NB4 (cell line): ENCODE data around the gene DEUP1.

ENCODE experiments used
- DNase-seq: peaks from one replicate; pipeline ENCODE4 v3.0.0; 2010; ENCODE audit warnings: low read depth
- H3K4me3 ChIP-seq: one replicate; pipeline ENCODE4 v1.5.1; 2011; ENCODE audit warnings: mild to moderate bottlenecking, low read depth, low read length, moderate library complexity
- MYC ChIP-seq: IDR thresholded peaks from 2 replicates; pipeline ENCODE4 v1.6.1; 2011; ENCODE audit warnings: low read depth, low read length
- POLR2A ChIP-seq: IDR thresholded peaks from 2 replicates; pipeline ENCODE4 v1.6.1; 2011; ENCODE audit warnings: mild to moderate bottlenecking; ENCODE audit not compliant: insufficient read length; ENCODE audit errors: extremely low read depth
- TF ChIP-seq, protein P1 (sequence below): IDR thresholded peaks from 2 replicates; pipeline ENCODE4 v1.6.1; 2011; ENCODE audit warnings: low read depth, low read length
- TF ChIP-seq, protein P2 (sequence below): IDR thresholded peaks from one replicate; pipeline ENCODE4 v1.5.1; 2012; ENCODE audit warnings: low read depth, low read length

The DEUP1 gene, protein sequence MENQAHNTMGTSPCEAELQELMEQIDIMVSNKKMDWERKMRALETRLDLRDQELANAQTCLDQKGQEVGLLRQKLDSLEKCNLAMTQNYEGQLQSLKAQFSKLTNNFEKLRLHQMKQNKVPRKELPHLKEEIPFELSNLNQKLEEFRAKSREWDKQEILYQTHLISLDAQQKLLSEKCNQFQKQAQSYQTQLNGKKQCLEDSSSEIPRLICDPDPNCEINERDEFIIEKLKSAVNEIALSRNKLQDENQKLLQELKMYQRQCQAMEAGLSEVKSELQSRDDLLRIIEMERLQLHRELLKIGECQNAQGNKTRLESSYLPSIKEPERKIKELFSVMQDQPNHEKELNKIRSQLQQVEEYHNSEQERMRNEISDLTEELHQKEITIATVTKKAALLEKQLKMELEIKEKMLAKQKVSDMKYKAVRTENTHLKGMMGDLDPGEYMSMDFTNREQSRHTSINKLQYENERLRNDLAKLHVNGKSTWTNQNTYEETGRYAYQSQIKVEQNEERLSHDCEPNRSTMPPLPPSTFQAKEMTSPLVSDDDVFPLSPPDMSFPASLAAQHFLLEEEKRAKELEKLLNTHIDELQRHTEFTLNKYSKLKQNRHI

DNA sequence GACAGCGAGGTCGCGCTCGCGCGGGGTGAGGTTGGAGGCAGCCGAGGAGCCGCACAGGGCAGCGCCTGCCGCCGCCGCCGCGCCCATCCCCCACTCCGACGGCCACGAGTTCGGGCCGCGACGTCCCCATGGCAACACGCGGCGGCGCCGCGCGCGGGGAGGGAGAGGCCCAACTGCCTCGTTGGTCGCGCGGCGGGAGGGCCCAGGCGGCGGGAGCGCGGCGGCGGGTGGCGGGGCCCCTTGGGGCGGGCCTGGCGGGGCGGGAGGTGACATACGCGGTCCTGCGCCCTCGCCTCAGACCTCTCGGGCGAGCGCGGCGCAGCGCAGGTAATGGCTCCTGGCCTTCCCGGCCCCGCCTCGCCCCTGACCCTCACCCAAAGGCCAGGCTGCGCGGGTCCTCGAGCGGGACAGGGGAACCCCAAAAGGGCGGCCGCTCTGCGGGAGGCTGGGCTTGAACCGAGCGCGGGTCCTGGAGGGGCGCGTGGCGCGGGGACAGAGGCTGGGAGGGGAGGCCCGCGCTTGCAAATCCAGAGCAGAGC, at the start of gene DEUP1:
TSS of gene DEUP1 (plus strand) at position 297 of the 539 bp plus-strand sequence. CDS start 1,518 bp downstream, outside the sequence.
- no peak within 1 kb of the TSS for H3K4me3 ChIP-seq
- DNase-seq: no peak
- TF ChIP-seq, protein P1, sequence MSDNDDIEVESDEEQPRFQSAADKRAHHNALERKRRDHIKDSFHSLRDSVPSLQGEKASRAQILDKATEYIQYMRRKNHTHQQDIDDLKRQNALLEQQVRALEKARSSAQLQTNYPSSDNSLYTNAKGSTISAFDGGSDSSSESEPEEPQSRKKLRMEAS: no peak
- TF ChIP-seq POLR2A: no peak
- TF ChIP-seq, protein P2, sequence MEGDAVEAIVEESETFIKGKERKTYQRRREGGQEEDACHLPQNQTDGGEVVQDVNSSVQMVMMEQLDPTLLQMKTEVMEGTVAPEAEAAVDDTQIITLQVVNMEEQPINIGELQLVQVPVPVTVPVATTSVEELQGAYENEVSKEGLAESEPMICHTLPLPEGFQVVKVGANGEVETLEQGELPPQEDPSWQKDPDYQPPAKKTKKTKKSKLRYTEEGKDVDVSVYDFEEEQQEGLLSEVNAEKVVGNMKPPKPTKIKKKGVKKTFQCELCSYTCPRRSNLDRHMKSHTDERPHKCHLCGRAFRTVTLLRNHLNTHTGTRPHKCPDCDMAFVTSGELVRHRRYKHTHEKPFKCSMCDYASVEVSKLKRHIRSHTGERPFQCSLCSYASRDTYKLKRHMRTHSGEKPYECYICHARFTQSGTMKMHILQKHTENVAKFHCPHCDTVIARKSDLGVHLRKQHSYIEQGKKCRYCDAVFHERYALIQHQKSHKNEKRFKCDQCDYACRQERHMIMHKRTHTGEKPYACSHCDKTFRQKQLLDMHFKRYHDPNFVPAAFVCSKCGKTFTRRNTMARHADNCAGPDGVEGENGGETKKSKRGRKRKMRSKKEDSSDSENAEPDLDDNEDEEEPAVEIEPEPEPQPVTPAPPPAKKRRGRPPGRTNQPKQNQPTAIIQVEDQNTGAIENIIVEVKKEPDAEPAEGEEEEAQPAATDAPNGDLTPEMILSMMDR: no peak
- TF ChIP-seq MYC: no peak

GRCh38 chr11:93285430-93285829, 45.1 kb upstream of the DEUP1 start:
- no peak for DNase-seq
- TF ChIP-seq MYC (no peak), POLR2A (no peak)
- TF ChIP-seq, protein P2: no peak
- TF ChIP-seq, protein P1: no peak
- no peak overlapping the region for H3K4me3 ChIP-seq

- no peak for DNase-seq
- TF ChIP-seq, protein P1: no peak
- TF ChIP-seq MYC (no peak), POLR2A (no peak)
- TF ChIP-seq, protein P2: no peak
- no peak overlapping the region for H3K4me3 ChIP-seq
Measured at GRCh38 chr11:93287434-93287833, 43.1 kb upstream of the DEUP1 start.

- no peak for DNase-seq
- H3K4me3 ChIP-seq: no peak overlapping the region
- TF ChIP-seq, protein P2: no peak
- TF ChIP-seq POLR2A: no peak
- TF ChIP-seq, protein P1: no peak
- no peak for TF ChIP-seq MYC
Measured at GRCh38 chr11:93288079-93288478, 42.5 kb upstream of the DEUP1 start.

GRCh38 chr11:93288767-93289166, 41.8 kb upstream of the DEUP1 start:
- no peak overlapping the region for H3K4me3 ChIP-seq
- no peak for DNase-seq
- TF ChIP-seq POLR2A (no peak), MYC (no peak)
- TF ChIP-seq, protein P1: no peak
- TF ChIP-seq, protein P2: no peak
